NCI-H510A (cell line): Measurements from ENCODE around the gene CDK17.
"Not testable (repeated sequence)": the region's sequence is repeated elsewhere in the genome, so short reads cannot be mapped to it uniquely, and the experiment has no call there.

Source experiments
- DNase-seq: peaks from one replicate; lab custom pipeline; 2025; lab: John Stamatoyannopoulos, UW

Gene CDK17

DNA sequence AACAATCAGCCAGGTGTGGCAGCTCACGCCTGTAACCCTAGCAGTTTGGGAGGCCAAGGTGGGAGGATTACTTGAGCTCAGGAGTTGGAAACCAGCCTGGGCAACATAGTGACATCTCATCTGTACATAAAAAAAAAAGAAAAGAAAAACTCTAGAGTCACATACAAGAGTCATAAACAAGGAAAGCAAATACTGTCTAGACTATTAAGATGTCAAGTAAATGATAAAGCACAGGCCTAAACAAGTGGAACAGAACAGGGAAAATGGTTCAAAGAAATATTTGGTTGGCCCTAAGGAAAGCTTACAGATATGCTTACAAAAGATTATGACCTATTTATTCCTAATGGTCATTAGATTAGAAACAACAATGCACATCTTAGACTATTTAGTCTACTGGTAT, 12.3 kb downstream of the CDK17 start:
- no peak for DNase-seq

DNA sequence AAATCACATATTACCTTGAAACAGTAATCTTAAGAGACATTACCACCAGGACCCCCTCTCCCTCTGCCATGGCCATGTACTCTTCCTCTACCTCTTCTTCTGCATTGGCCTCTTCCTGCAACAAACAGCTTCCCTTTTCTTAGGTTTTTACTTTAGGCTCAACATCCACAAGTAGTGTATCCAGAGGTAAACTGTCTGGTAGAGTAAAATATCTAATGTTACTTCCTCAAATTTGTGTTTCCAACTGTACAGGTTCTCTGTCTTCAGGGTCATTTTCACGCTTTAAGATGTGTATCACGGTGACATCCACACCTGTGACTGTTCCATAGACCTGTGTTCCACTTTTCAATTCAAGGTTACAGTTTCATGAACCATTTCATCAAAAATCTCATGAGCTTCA, 13.4 kb downstream of the CDK17 start:
- DNase-seq = no peak

DNA sequence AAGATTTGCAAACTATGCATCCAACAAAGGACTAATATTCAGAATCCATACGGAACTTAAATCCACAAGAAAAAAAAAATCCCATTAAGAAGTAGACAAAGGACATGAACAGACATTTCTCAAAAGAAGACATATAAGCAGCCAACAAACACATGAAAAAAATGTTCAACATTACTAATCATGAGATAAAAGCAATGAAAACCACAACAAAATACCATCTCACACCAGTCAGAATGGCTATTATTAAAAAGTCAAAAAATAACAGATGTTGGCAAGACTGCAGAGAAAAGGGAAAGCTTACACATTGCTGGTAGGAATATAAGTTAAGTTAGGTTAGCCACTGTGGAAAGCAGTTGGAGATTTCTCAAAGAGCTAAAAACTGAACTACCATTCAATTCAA, 16.2 kb downstream of the CDK17 start:
- DNase-seq = no peak

DNA sequence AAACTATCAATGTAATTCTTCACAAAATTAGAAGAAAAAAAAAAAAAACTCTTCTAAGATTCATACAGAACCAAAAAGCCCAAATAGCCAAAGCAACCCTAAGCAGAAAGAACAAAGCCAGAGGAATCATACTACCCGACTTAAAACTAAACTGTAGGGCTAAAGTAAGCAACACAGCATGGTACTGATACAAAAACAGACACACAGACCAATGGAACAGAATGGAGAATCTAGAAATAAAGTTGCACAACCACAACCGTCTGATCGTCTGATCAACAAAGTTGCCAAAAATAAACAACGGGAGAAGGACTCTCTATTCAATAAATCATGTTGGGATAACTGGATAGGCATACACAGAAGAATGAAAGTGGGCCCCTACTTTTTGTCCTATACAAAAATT, 16.9 kb downstream of the CDK17 start:
- no peak for DNase-seq

DNA sequence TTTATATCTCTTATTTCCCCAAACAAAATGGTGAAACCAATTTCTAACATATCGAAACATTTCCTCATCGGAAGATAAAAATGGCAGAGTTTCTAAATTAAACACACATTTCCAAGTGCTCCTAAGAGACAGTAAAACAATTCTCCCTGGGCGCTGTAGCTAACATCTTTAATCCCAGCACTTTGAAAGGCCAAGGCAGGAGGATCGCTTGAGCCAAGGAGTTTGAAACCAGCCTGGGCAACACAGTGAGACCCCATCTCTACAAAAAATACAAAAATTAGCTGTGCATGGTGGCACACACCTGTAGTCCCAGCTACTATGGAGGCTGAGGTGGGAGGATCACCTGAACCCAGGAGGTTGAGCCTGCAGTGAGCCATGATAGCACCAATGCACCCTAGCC, 20.5 kb downstream of the CDK17 start:
- not testable (repeated sequence) for DNase-seq

DNA sequence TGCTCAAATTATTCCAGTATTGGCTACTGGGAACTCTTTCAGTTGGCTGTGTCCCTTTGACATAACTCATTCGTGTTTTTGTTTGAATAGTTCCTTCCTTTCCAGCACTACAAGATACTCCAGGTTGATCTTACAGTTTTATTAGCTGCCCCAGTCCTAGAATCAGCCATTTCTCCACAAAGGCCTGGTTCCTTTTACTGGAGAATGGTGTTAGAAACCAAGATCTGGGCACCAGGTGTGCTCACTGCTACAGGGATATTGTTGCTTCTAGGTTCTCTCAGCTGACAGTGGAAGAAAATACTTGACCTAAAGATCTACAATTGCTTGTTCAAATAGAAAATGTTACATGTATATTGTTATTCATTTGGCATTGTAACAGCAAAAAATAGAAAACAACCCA, 21.9 kb downstream of the CDK17 start:
- no peak for DNase-seq

DNA sequence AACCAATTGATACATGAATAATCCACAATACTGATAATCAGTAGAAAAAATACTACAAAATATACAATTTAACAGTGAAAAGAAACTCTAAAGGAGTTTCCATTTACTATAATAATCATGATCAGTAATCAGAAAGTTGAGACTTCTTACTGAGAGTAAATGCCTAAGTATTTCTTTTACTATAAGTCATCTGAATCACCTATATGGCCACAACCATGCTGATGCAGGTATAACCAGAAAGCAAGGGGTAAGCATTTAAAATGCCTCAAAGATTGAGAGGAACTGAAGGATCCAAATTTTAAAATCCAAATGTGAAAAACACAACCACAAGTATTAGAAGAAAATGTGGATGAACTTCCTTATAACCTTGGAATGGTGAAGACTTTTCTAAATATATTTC, 23.4 kb downstream of the CDK17 start:
- DNase-seq = no peak

DNA sequence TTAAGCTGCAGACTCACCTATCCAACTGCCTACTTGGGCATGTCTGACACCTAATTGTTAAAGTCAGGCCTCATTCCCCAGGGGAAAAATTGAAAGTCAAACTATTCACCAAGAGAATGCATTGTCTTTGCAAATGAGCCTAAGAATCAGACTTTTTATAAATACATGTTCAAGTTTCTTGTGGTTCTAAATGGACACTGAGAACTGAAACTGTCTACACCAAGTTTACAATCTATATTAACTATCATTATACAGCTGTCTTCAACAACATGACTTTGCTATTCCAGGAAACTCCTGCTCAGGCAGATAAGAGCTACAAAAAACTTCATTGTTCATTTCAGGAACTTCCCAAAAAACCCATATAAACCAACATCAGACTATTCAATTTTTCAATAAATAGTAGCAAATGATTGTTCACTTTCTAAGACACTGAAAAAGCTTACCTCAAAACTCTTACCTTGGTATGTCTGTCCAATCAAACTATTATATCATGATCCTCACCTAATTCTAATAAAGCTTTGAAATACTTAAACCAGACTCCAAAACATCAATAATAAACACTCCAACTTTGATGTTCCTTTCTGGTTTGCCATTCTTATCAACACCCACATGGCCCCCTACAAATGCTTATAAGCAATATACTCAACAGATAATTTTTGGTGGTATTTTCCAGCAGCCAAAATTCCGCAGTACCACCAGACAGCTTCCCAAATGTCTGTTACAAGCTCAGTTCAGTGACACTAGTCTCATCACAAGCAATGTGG, 24.2 kb downstream of the CDK17 start:
- DNase-seq = no peak

DNA sequence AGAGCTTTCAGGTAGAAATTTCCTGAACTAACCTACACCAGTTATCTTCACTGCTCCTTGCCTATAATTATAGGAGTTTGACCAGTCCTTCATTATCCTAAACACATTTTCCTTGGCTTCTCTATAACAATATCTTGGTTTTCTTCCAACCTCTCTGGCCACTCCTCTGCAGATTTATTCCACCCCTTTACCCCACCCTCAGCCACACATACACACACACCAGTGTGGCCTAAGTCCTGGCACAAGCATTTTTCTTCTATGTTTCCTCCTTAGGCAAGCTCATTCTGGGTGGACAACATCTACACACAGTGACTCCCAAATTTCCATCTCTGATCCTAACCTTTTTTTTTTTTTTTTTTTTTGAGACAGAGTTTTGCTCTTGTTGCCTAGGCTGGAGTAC, 25.1 kb downstream of the CDK17 start:
- no peak for DNase-seq

DNA sequence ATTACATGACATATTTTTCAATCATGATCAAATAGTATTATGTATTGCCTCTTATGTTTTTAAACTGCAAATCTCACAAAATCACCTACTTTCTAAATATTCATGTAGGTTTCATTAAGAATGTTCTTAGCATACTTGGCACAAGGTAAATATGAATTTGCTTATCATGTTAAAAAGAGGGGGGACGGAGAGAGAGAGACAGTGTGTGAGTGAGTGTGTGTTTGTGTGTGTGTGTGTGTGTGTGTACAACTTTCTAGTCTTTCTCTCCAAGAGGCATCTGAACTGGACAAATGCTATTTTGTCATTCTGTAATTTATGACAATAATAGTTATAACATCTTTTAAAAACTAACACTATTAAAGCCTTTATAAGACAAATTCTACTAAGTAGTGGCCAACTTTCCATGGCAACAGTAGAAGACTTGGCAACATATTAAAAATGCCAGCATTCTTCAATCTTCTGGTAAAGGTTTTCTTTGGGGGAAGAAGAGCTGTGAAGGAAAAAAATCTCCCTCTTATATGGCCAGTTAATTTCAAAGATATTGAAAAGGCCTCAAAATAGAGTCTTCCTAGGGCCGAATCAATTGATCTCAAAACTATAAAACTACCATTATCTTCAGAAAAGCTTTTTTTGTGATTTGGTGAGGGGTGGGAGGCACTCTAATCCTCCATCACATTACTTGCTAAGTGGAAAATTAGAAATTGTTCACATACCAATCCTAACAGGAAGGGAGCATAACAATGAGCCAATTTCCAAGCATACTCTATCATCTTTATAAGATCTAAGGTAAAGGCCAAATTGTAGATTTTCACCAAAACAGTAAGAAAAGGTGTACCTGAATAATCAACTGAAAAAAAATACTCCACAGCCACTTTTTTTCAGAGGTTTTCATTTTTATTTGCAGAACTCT, 28.2 kb downstream of the CDK17 start:
- no peak for DNase-seq

DNA sequence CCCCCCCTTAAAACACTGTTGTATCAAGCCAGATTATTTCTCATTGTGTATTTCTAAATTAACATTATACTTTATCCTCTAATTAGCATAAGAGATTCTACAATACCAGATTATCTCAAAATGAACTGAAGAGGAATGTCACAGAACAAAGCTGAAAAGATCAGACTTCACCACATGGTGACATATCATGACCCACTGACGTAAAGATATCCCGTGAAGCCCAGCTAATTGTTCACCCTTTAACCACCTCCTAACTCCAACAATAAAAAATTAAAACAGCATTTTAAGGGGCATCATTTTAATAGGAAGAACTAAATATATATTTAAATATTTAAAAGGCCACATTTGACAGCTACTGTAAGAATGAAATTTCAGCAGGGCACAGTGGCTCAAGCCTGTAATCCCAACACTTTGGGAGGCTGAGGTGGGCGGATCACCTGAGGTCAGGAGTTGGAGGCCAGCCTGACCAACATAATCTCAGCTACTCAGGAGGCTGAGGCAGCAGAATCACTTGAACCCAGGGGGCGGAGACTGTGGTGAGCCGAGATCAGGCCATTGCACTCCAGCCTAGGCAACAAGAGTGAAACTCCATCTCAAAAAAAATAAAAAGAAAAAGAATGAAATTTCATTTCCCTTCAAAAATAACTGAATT, 29.0 kb downstream of the CDK17 start:
- DNase-seq = no peak

DNA sequence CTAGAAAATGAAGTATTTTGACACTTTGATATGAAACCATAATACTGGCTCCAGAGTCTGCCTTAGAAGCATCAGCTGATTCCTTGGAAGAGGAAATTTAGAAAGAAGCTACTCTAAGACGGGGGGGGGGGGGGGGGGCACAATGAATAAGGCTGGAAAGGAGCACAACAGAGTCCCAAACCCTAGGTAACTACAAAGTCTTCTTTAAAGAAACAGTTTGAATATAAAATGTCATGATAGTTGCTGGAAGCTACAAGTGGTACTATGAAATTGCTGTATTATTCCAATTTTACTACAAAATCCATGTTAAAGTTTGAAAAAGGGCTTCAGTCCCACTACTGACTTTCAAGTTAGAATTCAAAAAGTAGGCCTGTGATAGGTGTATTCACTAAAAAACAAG, 31.6 kb downstream of the CDK17 start:
- no peak for DNase-seq

DNA sequence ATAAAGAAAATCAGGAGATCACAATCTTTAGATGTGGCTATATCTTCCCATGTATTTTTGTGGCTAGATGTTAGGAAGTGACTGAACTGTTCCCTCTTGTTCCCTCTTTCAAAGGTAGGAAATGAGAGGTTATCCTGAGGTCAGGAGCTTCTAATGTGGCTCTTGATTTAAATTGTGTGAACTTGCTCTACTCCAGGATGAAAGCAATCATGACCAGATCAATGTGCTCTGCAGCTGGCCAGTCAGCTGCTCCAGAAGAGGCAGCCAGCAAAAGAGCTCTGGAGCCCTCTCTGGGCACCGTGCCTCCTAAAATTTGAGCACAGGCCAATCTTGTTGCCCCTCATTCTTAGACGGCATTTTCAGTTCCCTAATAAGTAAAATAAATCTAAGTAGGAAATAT, 32.0 kb downstream of the CDK17 start:
- peak; percentile 26 for DNase-seq

DNA sequence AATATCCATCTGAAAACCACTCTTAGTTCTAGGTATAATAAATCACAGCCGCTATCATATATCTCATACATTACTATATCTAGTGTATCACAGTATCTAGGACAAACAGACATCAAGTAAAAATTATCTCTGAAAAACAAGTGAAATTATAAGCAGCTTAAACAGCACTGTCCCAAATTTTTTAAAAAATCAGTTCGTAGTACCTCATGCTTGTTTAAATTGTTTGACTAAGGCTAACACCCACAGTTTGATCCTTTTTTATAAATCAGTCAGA, 33.9 kb downstream of the CDK17 start:
- DNase-seq = no peak

DNA sequence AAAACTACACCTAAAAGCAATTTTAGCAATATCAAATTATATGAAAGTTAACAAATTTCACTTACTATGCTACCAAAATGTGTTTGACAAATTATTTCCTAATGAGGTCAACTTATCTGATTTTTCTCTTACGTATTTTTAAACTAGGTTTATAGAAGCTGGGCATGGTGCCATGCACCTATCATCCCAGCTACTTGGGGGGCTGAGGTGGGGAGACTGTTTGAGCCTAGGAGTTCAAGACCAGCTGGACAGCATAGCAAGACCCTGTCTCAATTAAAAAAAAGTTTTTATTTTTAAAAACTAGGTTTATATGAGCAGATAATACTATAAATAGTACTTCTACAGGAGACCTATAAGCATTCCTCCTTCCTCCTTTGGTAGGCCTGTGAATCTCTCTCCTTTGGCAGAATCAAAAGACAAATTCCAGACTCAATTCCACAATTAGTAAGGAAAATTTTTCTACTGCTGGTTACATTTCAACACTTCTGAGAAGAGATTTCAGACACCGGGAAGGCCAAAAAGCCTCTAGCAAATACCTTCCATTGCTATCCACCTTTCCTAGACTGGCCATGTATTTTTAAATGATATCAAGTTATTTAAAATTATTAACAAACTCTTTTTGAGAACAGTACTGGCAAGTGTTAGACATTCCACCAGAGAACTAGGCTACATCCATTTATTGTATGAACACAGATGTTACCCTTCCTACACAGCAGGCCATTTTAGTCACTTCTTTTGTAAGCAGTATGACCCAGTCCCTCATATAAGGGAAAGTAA, 34.4 kb downstream of the CDK17 start:
- no peak for DNase-seq

DNA sequence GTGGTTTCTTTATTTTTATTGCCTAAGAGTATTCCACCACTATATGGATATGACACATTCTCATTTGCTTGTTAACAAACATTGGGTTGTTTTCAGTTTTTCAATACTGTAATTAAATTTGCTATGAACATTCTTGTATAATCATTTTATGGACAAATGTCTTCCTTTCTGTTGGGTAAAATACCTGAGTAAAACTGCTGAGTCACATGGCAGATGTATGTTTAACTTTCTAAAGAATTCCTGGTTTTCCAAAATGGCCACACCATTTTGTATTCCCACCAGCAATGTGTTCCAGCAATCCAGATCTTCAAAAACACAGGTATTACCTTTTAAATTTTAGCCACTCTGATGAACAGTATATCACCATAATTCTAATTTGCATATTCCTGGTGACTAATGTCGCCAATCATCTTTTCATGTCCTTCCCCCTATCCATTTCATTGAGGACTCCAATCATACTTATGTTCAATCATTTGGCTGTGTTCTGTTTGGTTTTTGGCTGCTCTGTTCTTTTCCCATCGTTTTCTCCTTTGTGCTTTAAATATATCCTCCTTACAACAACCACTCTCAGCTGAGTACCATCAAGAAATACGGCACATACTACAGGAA, 36.0 kb downstream of the CDK17 start:
- no peak for DNase-seq

DNA sequence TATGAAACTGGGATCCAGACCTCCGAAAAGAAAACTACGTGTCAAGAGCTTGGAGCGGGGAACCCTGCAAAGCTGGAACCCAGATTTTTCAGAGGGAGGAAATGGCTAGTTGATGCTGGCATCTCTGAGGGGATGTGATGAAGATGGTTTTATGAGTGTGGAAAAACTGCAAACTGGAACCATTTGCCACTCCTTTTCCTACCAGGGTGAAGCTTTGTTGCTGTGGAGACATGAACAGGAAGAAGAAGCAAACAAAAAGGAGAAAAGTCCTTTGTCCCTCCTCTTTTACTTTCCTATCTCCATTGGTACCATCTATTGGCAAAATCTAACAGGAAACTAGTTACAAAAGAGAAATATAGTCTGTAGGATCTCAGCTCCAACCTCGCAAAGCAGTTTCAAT, 39.2 kb downstream of the CDK17 start:
- no peak for DNase-seq

DNA sequence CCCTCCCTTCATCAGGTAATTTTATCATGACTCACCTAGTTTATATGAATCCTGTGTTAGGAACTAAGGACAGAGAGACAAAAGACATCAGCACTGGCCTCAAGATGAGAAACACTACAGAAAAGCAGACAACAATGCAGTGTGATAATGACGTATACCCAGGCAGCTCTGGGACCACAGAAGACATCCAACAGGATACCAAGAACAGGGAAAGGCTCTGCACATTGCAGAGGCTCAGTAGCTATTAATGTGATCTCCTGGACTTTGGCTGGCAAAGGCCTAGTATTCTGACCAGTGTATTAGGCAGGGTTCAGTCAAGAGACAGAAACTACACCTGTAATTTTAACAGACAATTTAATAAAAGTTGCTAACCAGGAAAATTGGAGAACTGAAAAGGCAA, 39.7 kb downstream of the CDK17 start:
- DNase-seq = no peak

DNA sequence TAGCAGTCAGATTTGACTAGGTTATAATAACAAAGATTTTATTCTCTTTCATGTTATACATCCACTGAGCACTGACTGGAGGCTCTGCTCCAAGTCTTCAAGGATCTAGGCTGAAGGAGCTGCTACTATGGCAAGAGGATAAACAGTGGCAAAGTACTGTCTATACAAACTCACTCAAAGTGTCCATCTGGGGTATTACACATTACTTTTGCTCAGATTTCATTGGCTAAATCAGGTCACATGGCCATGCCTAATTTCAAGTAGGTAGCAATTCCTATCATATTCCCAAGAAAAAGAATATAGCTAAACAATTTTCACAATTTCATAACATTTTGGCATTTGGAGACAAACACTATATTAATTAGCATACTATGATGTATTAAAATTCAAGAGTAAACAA, 40.9 kb downstream of the CDK17 start:
- no peak for DNase-seq

DNA sequence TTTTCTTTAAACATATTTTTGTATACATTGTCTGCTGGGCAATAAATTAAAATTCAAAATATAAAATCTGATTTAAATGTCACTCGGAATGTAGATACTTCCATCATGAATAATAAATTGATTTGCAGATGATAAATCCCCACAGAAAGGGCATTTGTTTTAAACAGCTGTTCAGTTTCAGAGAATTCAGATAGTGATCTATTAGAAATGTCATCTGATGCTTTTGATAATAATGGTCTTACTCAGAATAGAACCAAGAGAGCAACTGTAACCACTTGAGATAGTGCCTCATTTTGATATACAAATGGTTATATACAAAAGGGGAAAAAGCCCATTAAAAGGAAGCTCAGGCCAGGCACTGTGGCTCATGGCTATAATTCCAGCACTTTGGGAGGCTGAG, 43.4 kb downstream of the CDK17 start:
- no peak for DNase-seq

DNA sequence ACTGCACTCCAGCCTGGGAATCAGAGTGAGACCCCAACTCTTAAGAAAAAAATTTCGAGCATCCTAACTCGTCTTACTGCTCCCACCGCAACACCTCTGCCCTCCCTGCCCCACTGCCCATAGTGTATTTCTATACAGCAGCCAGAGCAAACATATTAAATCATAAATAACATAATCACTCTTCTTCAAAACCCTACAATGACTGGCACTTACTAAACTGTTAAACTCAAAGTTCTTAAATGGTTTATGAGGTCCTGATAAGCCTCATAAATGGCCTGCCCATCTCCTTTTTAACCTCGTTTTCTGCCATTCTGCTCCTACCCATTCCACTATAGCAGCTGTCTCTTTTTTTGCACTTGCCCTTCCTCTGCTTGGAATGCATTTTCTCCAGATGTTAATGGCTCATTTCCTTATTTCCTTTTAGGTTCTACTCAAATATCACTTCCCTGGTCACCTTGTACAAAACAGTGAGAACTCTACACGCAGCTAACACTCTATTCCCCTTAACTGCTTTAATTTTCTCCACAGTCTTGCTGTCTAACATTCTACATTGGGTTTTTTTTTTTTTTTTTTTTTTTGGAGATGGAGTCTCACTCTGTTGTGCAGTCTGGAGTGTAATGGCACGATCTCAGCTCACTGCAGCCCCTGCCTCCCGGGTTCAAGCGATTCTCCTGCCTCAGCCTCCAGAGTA, 45.2 kb downstream of the CDK17 start:
- DNase-seq = no peak
